ENCODE results near the gene CFAP46. TPM values are rescaled to one million over a fixed set of nuclear protein-coding genes. Genes with fewer than 3 reads are reported as not detected.

The CFAP46 gene
- total RNA-seq, 1 donor from 2014 or later = 1.3 TPM

GRCh38 chr10:132803416-132804210 is 138.8 kb downstream of the CFAP46 start:
- Histone ChIP-seq H3K27me3 (ENCODE audit: insufficient read depth, low read length) (no peaks in the 10 kb centered on the region), H3K9me3 (ENCODE audit: insufficient read depth, low read depth, low read length) (no peaks in the 10 kb centered on the region), H3K79me2 (ENCODE audit: insufficient read depth, low read length) (no peaks in the 10 kb centered on the region), H3K4me2 (ENCODE audit: low read length) (no peak overlapping the region), H2AFZ (ENCODE audit: low read depth, low read length) (no peak overlapping the region), H3K4me1 (ENCODE audit: insufficient read depth, low read length) (no peaks in the 10 kb centered on the region), H4K20me1 (ENCODE audit: insufficient read depth, low read length) (no peaks in the 10 kb centered on the region), H3K9ac (ENCODE audit: low read length) (no peak overlapping the region), H3K27ac (ENCODE audit: low read depth, low read length) (no peak overlapping the region), H3K4me3 (ENCODE audit: insufficient read depth, low read depth, low read length) (no peak overlapping the region), H3K36me3 (ENCODE audit: insufficient read depth, low read length) (no peaks in the 10 kb centered on the region)
- H3K4me1 Mint-ChIP-seq (ENCODE audit: low read depth, unreplicated experiment) = no peaks in the 10 kb centered on the region
- no peak for FAIRE-seq
- peaks cover 10% of the 10 kb centered on the region for H3K27me3 Mint-ChIP-seq (ENCODE audit: low read depth, unreplicated experiment)
- no peak overlapping the region for H3K4me3 Mint-ChIP-seq (ENCODE audit: unreplicated experiment)
- no peak for DNase-seq (ENCODE audit: low read depth)
- H3K9me3 Mint-ChIP-seq (ENCODE audit: unreplicated experiment) = peaks cover 4% of the 10 kb centered on the region
- TF ChIP-seq CTCF (IDR thresholded peaks at IDR 0.05; ENCODE audit: insufficient read depth, low read depth, low read length) (no peak), EZH2 (IDR thresholded peaks at IDR 0.05; ENCODE audit: insufficient read depth, low read length) (no peak)
- no peaks in the 10 kb centered on the region for H3K36me3 Mint-ChIP-seq (ENCODE audit: low read depth, unreplicated experiment)
- H3K27ac Mint-ChIP-seq (ENCODE audit: unreplicated experiment) = no peak overlapping the region

GRCh38 chr10:132802694-132803320 is 139.6 kb downstream of the CFAP46 start:
- Mint-ChIP-seq H3K36me3 (ENCODE audit: low read depth, unreplicated experiment) (no peaks in the 10 kb centered on the region), H3K4me3 (ENCODE audit: unreplicated experiment) (no peak overlapping the region), H3K27me3 (ENCODE audit: low read depth, unreplicated experiment) (peaks cover 13% of the 10 kb centered on the region), H3K27ac (ENCODE audit: unreplicated experiment) (no peak overlapping the region), H3K4me1 (ENCODE audit: low read depth, unreplicated experiment) (no peaks in the 10 kb centered on the region), H3K9me3 (ENCODE audit: unreplicated experiment) (peaks cover 4% of the 10 kb centered on the region)
- H3K79me2 ChIP-seq (ENCODE audit: insufficient read depth, low read length) = no peaks in the 10 kb centered on the region
- no peaks in the 10 kb centered on the region for H4K20me1 ChIP-seq (ENCODE audit: insufficient read depth, low read length)
- no peak for TF ChIP-seq CTCF (IDR thresholded peaks at IDR 0.05; ENCODE audit: insufficient read depth, low read depth, low read length)
- TF ChIP-seq EZH2 (IDR thresholded peaks at IDR 0.05; ENCODE audit: insufficient read depth, low read length) = no peak
- H3K9me3 ChIP-seq (ENCODE audit: insufficient read depth, low read depth, low read length) = no peaks in the 10 kb centered on the region
- H3K36me3 ChIP-seq (ENCODE audit: insufficient read depth, low read length) = no peaks in the 10 kb centered on the region
- H3K27ac ChIP-seq (ENCODE audit: low read depth, low read length) = no peak overlapping the region
- no peak overlapping the region for H3K4me3 ChIP-seq (ENCODE audit: insufficient read depth, low read depth, low read length)
- no peak overlapping the region for H3K9ac ChIP-seq (ENCODE audit: low read length)
- no peaks in the 10 kb centered on the region for H3K27me3 ChIP-seq (ENCODE audit: insufficient read depth, low read length)
- no peaks in the 10 kb centered on the region for H3K4me1 ChIP-seq (ENCODE audit: insufficient read depth, low read length)
- FAIRE-seq = no peak
- no peak overlapping the region for H3K4me2 ChIP-seq (ENCODE audit: low read length)
- no peak for DNase-seq (ENCODE audit: low read depth)
- no peak overlapping the region for H2AFZ ChIP-seq (ENCODE audit: low read depth, low read length)

GRCh38 chr10:132802048-132802447 is 140.3 kb downstream of the CFAP46 start:
- H4K20me1 ChIP-seq (ENCODE audit: insufficient read depth, low read length) = no peaks in the 10 kb centered on the region
- FAIRE-seq (no peak), DNase-seq (ENCODE audit: low read depth) (no peak)
- peaks cover 20% of the 10 kb centered on the region for H3K27me3 Mint-ChIP-seq (ENCODE audit: low read depth, unreplicated experiment)
- TF ChIP-seq EZH2 (IDR thresholded peaks at IDR 0.05; ENCODE audit: insufficient read depth, low read length) = no peak
- no peak for TF ChIP-seq CTCF (IDR thresholded peaks at IDR 0.05; ENCODE audit: insufficient read depth, low read depth, low read length)
- H3K4me2 ChIP-seq (ENCODE audit: low read length) = no peak overlapping the region
- H2AFZ ChIP-seq (ENCODE audit: low read depth, low read length) = no peak overlapping the region
- no peaks in the 10 kb centered on the region for H3K36me3 Mint-ChIP-seq (ENCODE audit: low read depth, unreplicated experiment)
- H3K4me1 ChIP-seq (ENCODE audit: insufficient read depth, low read length) = no peaks in the 10 kb centered on the region
- no peaks in the 10 kb centered on the region for H3K4me1 Mint-ChIP-seq (ENCODE audit: low read depth, unreplicated experiment)
- no peak overlapping the region for H3K4me3 ChIP-seq (ENCODE audit: insufficient read depth, low read depth, low read length)
- no peaks in the 10 kb centered on the region for H3K36me3 ChIP-seq (ENCODE audit: insufficient read depth, low read length)
- H3K9ac ChIP-seq (ENCODE audit: low read length) = no peak overlapping the region
- H3K4me3 Mint-ChIP-seq (ENCODE audit: unreplicated experiment) = no peak overlapping the region
- no peak overlapping the region for H3K27ac Mint-ChIP-seq (ENCODE audit: unreplicated experiment)
- no peaks in the 10 kb centered on the region for H3K9me3 ChIP-seq (ENCODE audit: insufficient read depth, low read depth, low read length)
- H3K9me3 Mint-ChIP-seq (ENCODE audit: unreplicated experiment) = peaks cover 4% of the 10 kb centered on the region
- no peak overlapping the region for H3K27ac ChIP-seq (ENCODE audit: low read depth, low read length)
- no peaks in the 10 kb centered on the region for H3K79me2 ChIP-seq (ENCODE audit: insufficient read depth, low read length)
- peaks cover 3% of the 10 kb centered on the region for H3K27me3 ChIP-seq (ENCODE audit: insufficient read depth, low read length)

Measured in astrocyte (in vitro differentiated cells and primary cell).